B cell (primary cell): ENCODE data around the gene PRKN. TPM values are rescaled to one million over a fixed set of nuclear protein-coding genes. Genes with fewer than 3 reads are reported as not detected.

Source experiments
- ATAC-seq: fragments of 200-7000 bp; cut with Tn5 transposase; one replicate; pipeline ENCODE4 v1.10.0; 2021; ENCODE audit warnings: low read depth, mild to moderate bottlenecking, moderate number of reproducible peaks, moderate library complexity
- CTCF ChIA-PET: fragments of 350-600 bp; sonication (Branson Sonifier 250); formaldehyde crosslinking; loops from one replicate; lab custom pipeline; 2021; ENCODE audit warnings: antibody characterized with exemption, inconsistent platforms; lab: Charles Lee
- POLR2A ChIA-PET: fragments of 350-600 bp; sonication (Branson Sonifier 250); formaldehyde crosslinking; loops from one replicate; lab custom pipeline; 2021; ENCODE audit warnings: antibody characterized with exemption; lab: Charles Lee
- DNase-seq: peaks from one replicate; pipeline ENCODE4 v3.0.0; 2013
- H2AFZ ChIP-seq: 2 replicates; pipeline ENCODE4 v1.6.1; 2012; ENCODE audit warnings: mild to moderate bottlenecking, low read depth, low read length; ENCODE audit not compliant: insufficient read depth, poor library complexity, severe bottlenecking
- H3K27ac ChIP-seq, 2 donors: 1 replicate in 1 of 2; 2 replicates in 1 of 2; pipeline ENCODE4 v1.5.1; 2012 to 2013; ENCODE audit warnings: low read length in 2 of 2, mild to moderate bottlenecking in 2 of 2, moderate library complexity in 1 of 2
- H3K27me3 ChIP-seq, 4 experiments: fragments of 200-600 bp in 1 of 4; sonication (generic) in 1 of 4; replicated peaks in 1 of 4; 1 replicate in 2 of 4; 2 replicates in 2 of 4; pipeline versions ENCODE4 v1.6.1 to v1.7.0; 2013 to 2016; ENCODE audit warnings: low read length in 3 of 4, mild to moderate bottlenecking in 2 of 4, mixed read lengths in 1 of 4, moderate library complexity in 1 of 4; ENCODE audit not compliant: insufficient read depth in 4 of 4, control insufficient read depth in 3 of 4; ENCODE audit errors: control extremely low read depth in 1 of 4
- H3K36me3 ChIP-seq, 2 experiments: replicated peaks in 1 of 2; 1 replicate in 1 of 2; 2 replicates in 1 of 2; pipeline versions ENCODE4 v1.6.1 to v1.7.1; 2013; ENCODE audit warnings: low read length in 1 of 2; ENCODE audit not compliant: insufficient read depth in 2 of 2, control insufficient read depth in 1 of 2; ENCODE audit errors: control extremely low read depth in 1 of 2, extremely low read depth in 1 of 2
- H3K4me1 ChIP-seq, 2 donors: fragments of 200-600 bp in 1 of 2; sonication (generic) in 1 of 2; 1 replicate in 1 of 2; 2 replicates in 1 of 2; pipeline versions ENCODE4 v1.5.1 to v1.6.1; 2013 to 2017; ENCODE audit warnings: low read length in 2 of 2; ENCODE audit not compliant: control insufficient read depth in 2 of 2, insufficient read depth in 2 of 2
- H3K4me2 ChIP-seq: replicated peaks from 2 replicates; pipeline ENCODE3; 2012; ENCODE audit warnings: mild to moderate bottlenecking, low read depth, low read length; ENCODE audit not compliant: poor library complexity, severe bottlenecking
- H3K4me3 ChIP-seq, 5 experiments: fragments of 200-600 bp in 1 of 5; sonication (generic) in 1 of 5; 1 replicate in 3 of 5; 2 replicates in 2 of 5; pipeline versions ENCODE4 v1.5.1 to v1.7.0; 2011 to 2016; ENCODE audit warnings: low read length in 4 of 5, mild to moderate bottlenecking in 4 of 5, low read depth in 2 of 5, control low read depth in 1 of 5, moderate library complexity in 1 of 5; ENCODE audit not compliant: insufficient read depth in 1 of 5; ENCODE audit errors: control extremely low read depth in 1 of 5, extremely low read depth in 1 of 5
- H3K79me2 ChIP-seq: fragments of 200-600 bp; sonication (generic); one replicate; pipeline ENCODE4 v1.6.0; 2016; ENCODE audit warnings: low read length; ENCODE audit not compliant: control insufficient read depth, insufficient read depth
- H3K9ac ChIP-seq: fragments of 200-600 bp; sonication (generic); 2 replicates; pipeline ENCODE4 v1.6.1; 2017; ENCODE audit warnings: mild to moderate bottlenecking, low read length, moderate library complexity
- H3K9me3 ChIP-seq, 3 donors: one replicate each; pipeline versions ENCODE4 v1.6.1 to v1.7.1; 2013; ENCODE audit warnings: low read length in 2 of 3; ENCODE audit not compliant: control insufficient read depth in 2 of 3, insufficient read depth in 1 of 3; ENCODE audit errors: control extremely low read depth in 1 of 3
- H4K20me1 ChIP-seq: 2 replicates; pipeline ENCODE4 v1.6.0; 2012; ENCODE audit warnings: mild to moderate bottlenecking, low read length; ENCODE audit not compliant: insufficient read depth, control insufficient read depth, poor library complexity, severe bottlenecking
- H3K27ac Mint-ChIP-seq: one replicate; pipeline ENCODE4 v1.8.0; 2021; ENCODE audit warnings: mixed read lengths
- H3K27me3 Mint-ChIP-seq: one replicate; pipeline ENCODE4 v1.8.0; 2021; ENCODE audit warnings: mixed read lengths
- H3K4me1 Mint-ChIP-seq: one replicate; pipeline ENCODE4 v1.8.0; 2021; ENCODE audit warnings: mixed read lengths
- H3K4me3 Mint-ChIP-seq: one replicate; pipeline ENCODE4 v1.8.0; 2021; ENCODE audit warnings: mixed read lengths
- H3K9me3 Mint-ChIP-seq: one replicate; pipeline ENCODE4 v1.8.0; 2022; ENCODE audit warnings: mixed read lengths; ENCODE audit not compliant: insufficient read depth
- EZH2 ChIP-seq: IDR thresholded peaks from 2 replicates; pipeline ENCODE4 v1.6.1; 2012; ENCODE audit warnings: borderline replicate concordance, low read depth, mild to moderate bottlenecking, moderate library complexity, low read length; ENCODE audit not compliant: insufficient read depth, poor library complexity, severe bottlenecking
- WGBS: methylation state at CpG from one replicate; pipeline ENCODE4 v1.1.5; 2013; ENCODE audit warnings: missing lambda C conversion rate; ENCODE audit not compliant: insufficient coverage; 5-methylcytosine and 5-hydroxymethylcytosine counted together
- intact Hi-C: fragments of 100-400 bp; cut with micrococcal nuclease; formaldehyde crosslinking; loops from one replicate; pipeline ENCODE4 v1.10.0; 2022
- polyA plus RNA-seq: library from polyadenylated mRNA; depleted of rRNA; stranded (reverse); fragments of >200 nt; gene quantifications from 2 replicates; pipeline ENCODE4 v1.2.3, GENCODE V29; 2012
- total RNA-seq, 2 donors: library from RNA; stranded (reverse); fragments of 120-200 nt in 1 of 2; gene quantifications; 1 replicate in 1 of 2; 2 replicates in 1 of 2; pipeline versions ENCODE4 v1.2.3 to v1.2.4, GENCODE V29; 2013 to 2022
- TF ChIP-seq, protein P1 (sequence below): fragments of 200-600 bp; IDR thresholded peaks from one replicate; pipeline ENCODE4 v1.8.0; 2022; ENCODE audit warnings: antibody characterized with exemption, mild to moderate bottlenecking

Gene PRKN
- total and polyA plus RNA-seq, 2 donors (not counting 1 experiment from before 2014, with no cell fraction given), result 1.6 to 6.2 TPM

GRCh38 chr6:161870236-161870901 lies 857.2 kb downstream of the PRKN start:
- H3K9me3 Mint-ChIP-seq, result peaks cover 2% of the 10 kb centered on the region
- intact Hi-C loops, result no loop called here
- no peak overlapping the region for H3K27ac Mint-ChIP-seq
- no peak for DNase-seq
- no peak for ATAC-seq
- no CpG with 5 or more reads among the region's 4 CpGs for WGBS
- TF ChIP-seq, protein P1, sequence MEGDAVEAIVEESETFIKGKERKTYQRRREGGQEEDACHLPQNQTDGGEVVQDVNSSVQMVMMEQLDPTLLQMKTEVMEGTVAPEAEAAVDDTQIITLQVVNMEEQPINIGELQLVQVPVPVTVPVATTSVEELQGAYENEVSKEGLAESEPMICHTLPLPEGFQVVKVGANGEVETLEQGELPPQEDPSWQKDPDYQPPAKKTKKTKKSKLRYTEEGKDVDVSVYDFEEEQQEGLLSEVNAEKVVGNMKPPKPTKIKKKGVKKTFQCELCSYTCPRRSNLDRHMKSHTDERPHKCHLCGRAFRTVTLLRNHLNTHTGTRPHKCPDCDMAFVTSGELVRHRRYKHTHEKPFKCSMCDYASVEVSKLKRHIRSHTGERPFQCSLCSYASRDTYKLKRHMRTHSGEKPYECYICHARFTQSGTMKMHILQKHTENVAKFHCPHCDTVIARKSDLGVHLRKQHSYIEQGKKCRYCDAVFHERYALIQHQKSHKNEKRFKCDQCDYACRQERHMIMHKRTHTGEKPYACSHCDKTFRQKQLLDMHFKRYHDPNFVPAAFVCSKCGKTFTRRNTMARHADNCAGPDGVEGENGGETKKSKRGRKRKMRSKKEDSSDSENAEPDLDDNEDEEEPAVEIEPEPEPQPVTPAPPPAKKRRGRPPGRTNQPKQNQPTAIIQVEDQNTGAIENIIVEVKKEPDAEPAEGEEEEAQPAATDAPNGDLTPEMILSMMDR, result no peak
- TF ChIP-seq EZH2, result no peak
- no peak overlapping the region for H3K4me3 Mint-ChIP-seq
- Histone ChIP-seq H3K27me3 (no peaks in the 10 kb centered on the region), H3K36me3 (no peaks in the 10 kb centered on the region), H3K79me2 (no peaks in the 10 kb centered on the region), H3K27ac (no peak overlapping the region), H3K4me1 (no peaks in the 10 kb centered on the region), H2AFZ (no peak overlapping the region), H3K9ac (no peak overlapping the region), H3K9me3 (peaks cover 0 to 2% (median 0%) of the 10 kb centered on the region in 3 donors), H4K20me1 (no peaks in the 10 kb centered on the region), H3K4me3 (no peak overlapping the region), H3K4me2 (no peak overlapping the region)
- H3K27me3 Mint-ChIP-seq, result no peaks in the 10 kb centered on the region
- POLR2A ChIA-PET, result no interaction called here
- CTCF ChIA-PET, result no interaction called here
- no peaks in the 10 kb centered on the region for H3K4me1 Mint-ChIP-seq

GRCh38 chr6:161869491-161869890 lies 858.1 kb downstream of the PRKN start:
- 93% methylated on average over 4 of the region's 4 CpGs for WGBS
- Mint-ChIP-seq H3K4me1 (no peaks in the 10 kb centered on the region), H3K27me3 (no peaks in the 10 kb centered on the region), H3K9me3 (peaks cover 2% of the 10 kb centered on the region), H3K27ac (no peak overlapping the region), H3K4me3 (no peak overlapping the region)
- no peaks in the 10 kb centered on the region for H3K79me2 ChIP-seq
- ChIA-PET CTCF (no interaction called here), POLR2A (no interaction called here)
- no peak overlapping the region for H3K9ac ChIP-seq
- H2AFZ ChIP-seq, result no peak overlapping the region
- no peaks in the 10 kb centered on the region for H3K36me3 ChIP-seq
- H3K4me2 ChIP-seq, result no peak overlapping the region
- intact Hi-C loops, result no loop called here
- no peaks in the 10 kb centered on the region for H3K27me3 ChIP-seq
- H3K9me3 ChIP-seq, result peaks cover 0 to 2% (median 0%) of the 10 kb centered on the region in 3 donors
- TF ChIP-seq, protein P1, result no peak
- TF ChIP-seq EZH2, result no peak
- no peaks in the 10 kb centered on the region for H4K20me1 ChIP-seq
- H3K4me3 ChIP-seq, result no peak overlapping the region
- no peak for ATAC-seq
- no peak for DNase-seq
- no peak overlapping the region for H3K27ac ChIP-seq
- H3K4me1 ChIP-seq, result no peaks in the 10 kb centered on the region
